ENCODE data around the gene EXOC3L4.
A peak's percentile ranks its signal among the peaks of the same experiment; 100 is the strongest.
"Not testable (repeated sequence)": the region's sequence is repeated elsewhere in the genome, so short reads cannot be mapped to it uniquely, and the experiment has no call there.

Gene EXOC3L4

GRCh38 chr14:103149351-103150237, 55.1 kb downstream of the EXOC3L4 start:
- Histone ChIP-seq H3K36me3 (no peaks in the 10 kb centered on the region), H3K4me3 (ENCODE audit: low read depth, low read length) (no peak overlapping the region), H3K4me1 (no peaks in the 10 kb centered on the region), H3K9me3 (no peaks in the 10 kb centered on the region), H3K27me3 (no peaks in the 10 kb centered on the region)
- no peak for DNase-seq
- TF ChIP-seq CTCF (IDR thresholded peaks at IDR 0.05; ENCODE audit: low read depth, low read length): no peak

- DNase-seq: no peak
- TF ChIP-seq CTCF (IDR thresholded peaks at IDR 0.05; ENCODE audit: low read depth, low read length): no peak
- H3K36me3 ChIP-seq: no peaks in the 10 kb centered on the region
- no peak overlapping the region for H3K4me3 ChIP-seq (ENCODE audit: low read depth, low read length)
- no peaks in the 10 kb centered on the region for H3K27me3 ChIP-seq
- no peaks in the 10 kb centered on the region for H3K9me3 ChIP-seq
- H3K4me1 ChIP-seq: no peaks in the 10 kb centered on the region
These were observed 56.9 kb downstream of the EXOC3L4 start for GRCh38 chr14:103151270-103151945.

GRCh38 chr14:103155010-103155409, 60.5 kb downstream of the EXOC3L4 start:
- TF ChIP-seq CTCF (IDR thresholded peaks at IDR 0.05; ENCODE audit: low read depth, low read length): no peak
- Histone ChIP-seq H3K4me1 (no peaks in the 10 kb centered on the region), H3K9me3 (no peaks in the 10 kb centered on the region), H3K36me3 (no peaks in the 10 kb centered on the region), H3K4me3 (ENCODE audit: low read depth, low read length) (no peak overlapping the region), H3K27me3 (no peaks in the 10 kb centered on the region)
- peak; percentile 47 for DNase-seq

GRCh38 chr14:103155416-103155815, 60.9 kb downstream of the EXOC3L4 start:
- H3K4me3 ChIP-seq (ENCODE audit: low read depth, low read length); H3K4me1 ChIP-seq; DNase-seq; H3K36me3 ChIP-seq; H3K27me3 ChIP-seq; H3K9me3 ChIP-seq: not testable (repeated sequence)

- Histone ChIP-seq H3K27me3 (no peaks in the 10 kb centered on the region), H3K9me3 (no peaks in the 10 kb centered on the region), H3K4me1 (no peaks in the 10 kb centered on the region), H3K4me3 (ENCODE audit: low read depth, low read length) (no peak overlapping the region), H3K36me3 (no peaks in the 10 kb centered on the region)
- no peak for TF ChIP-seq CTCF (IDR thresholded peaks at IDR 0.05; ENCODE audit: low read depth, low read length)
- DNase-seq: no peak
These were observed 61.4 kb downstream of the EXOC3L4 start for GRCh38 chr14:103155826-103156394.

GRCh38 chr14:103156651-103157378, 62.3 kb downstream of the EXOC3L4 start:
- Histone ChIP-seq H3K27me3 (no peaks in the 10 kb centered on the region), H3K36me3 (no peaks in the 10 kb centered on the region), H3K4me3 (ENCODE audit: low read depth, low read length) (no peak overlapping the region), H3K9me3 (no peaks in the 10 kb centered on the region), H3K4me1 (no peaks in the 10 kb centered on the region)
- no peak for TF ChIP-seq CTCF (IDR thresholded peaks at IDR 0.05; ENCODE audit: low read depth, low read length)
- no peak for DNase-seq

Measured in BE2C (cell line).